Ascending aorta (tissue), 2 donors: ENCODE results near the gene HTRA3. TPM values are rescaled to one million over a fixed set of nuclear protein-coding genes. Genes with fewer than 3 reads are reported as not detected.
"Not testable (repeated sequence)": the region's sequence is repeated elsewhere in the genome, so short reads cannot be mapped to it uniquely, and the experiment has no call there.

Experiments
- DNase-seq, 2 donors: peaks; one replicate each; pipeline ENCODE4 v3.0.0-alpha.2; 2019; ENCODE audit warnings: low spot score in 2 of 2
- H3K27ac ChIP-seq, 2 donors: fragments of 200-600 bp; sonication (generic); one replicate each; pipeline ENCODE4 v1.5.1; 2016 to 2017; ENCODE audit warnings: mild to moderate bottlenecking in 1 of 2
- H3K27me3 ChIP-seq: fragments of 200-600 bp; sonication (generic); one replicate; pipeline ENCODE4 v1.5.1; 2017
- H3K36me3 ChIP-seq, 2 donors: fragments of 200-600 bp; sonication (generic); one replicate each; pipeline ENCODE4 v1.5.1; 2016
- H3K4me1 ChIP-seq, 2 donors: fragments of 200-600 bp; sonication (generic); one replicate each; pipeline ENCODE4 v1.5.1; 2016 to 2017; ENCODE audit warnings: mild to moderate bottlenecking in 1 of 2
- H3K4me3 ChIP-seq, 2 donors: fragments of 200-600 bp; sonication (generic); one replicate each; pipeline ENCODE4 v1.5.1; 2016 to 2017; ENCODE audit warnings: mild to moderate bottlenecking in 1 of 2
- H3K9me3 ChIP-seq, 2 donors: fragments of 200-600 bp; sonication (generic); one replicate each; pipeline ENCODE4 v1.5.1; 2016
- CTCF ChIP-seq, 3 experiments: fragments of 200-600 bp in 2 of 3; fragments of 450-650 bp in 1 of 3; sonication (generic) in 2 of 3; IDR thresholded peaks; one replicate each; pipeline ENCODE4 v1.5.1; 2016 to 2019; ENCODE audit warnings: antibody characterized with exemption in 3 of 3, mild to moderate bottlenecking in 1 of 3, moderate library complexity in 1 of 3
- intact Hi-C: fragments of 100-400 bp; cut with DNase I; formaldehyde crosslinking; loops from one replicate; pipeline ENCODE4 v1.15.1; 2023
- total RNA-seq: library from RNA; depleted of rRNA; stranded (reverse); fragments of >200 nt; gene quantifications from one replicate; pipeline ENCODE4 v1.1.0, GENCODE V29; 2016

HTRA3 gene
- total RNA-seq, 1 donor from 2014 or later: 52.6 TPM

GRCh38 chr4:8334786-8335460 is 65.4 kb downstream of the HTRA3 start:
- intact Hi-C loops: no loop called here
- TF ChIP-seq CTCF (IDR thresholded peaks at IDR 0.05): no peak
- H3K4me1 ChIP-seq: peaks cover 9 to 17% of the 10 kb centered on the region in 2 donors
- H3K27ac ChIP-seq: no peak overlapping the region
- no peaks in the 10 kb centered on the region for H3K9me3 ChIP-seq
- H3K36me3 ChIP-seq: no peaks in the 10 kb centered on the region
- peak in 1 of 2 donors; percentile 27 for DNase-seq
- no peak overlapping the region for H3K4me3 ChIP-seq
- H3K27me3 ChIP-seq: no peaks in the 10 kb centered on the region

DNA sequence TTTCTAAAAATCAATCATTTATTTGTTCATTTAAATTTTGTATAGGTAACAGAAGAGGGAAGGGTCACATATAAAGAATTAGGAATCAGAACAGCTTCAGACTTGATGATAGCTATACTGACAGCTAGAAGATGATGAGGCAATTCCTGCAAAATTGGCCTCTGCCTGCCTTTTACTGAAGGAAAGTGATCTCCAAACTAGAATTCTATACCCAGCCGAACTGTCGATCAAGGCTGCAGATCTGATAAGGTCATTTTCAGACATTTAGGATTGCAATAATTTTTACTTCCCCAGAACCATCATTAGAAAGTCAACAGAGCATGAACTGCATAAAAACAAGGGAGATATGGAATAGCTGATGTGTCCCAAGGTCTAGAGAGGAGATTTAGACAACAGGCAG is 66.3 kb downstream of the HTRA3 start:
- Histone ChIP-seq H3K36me3 (no peaks in the 10 kb centered on the region), H3K4me1 (peaks cover 7 to 10% of the 10 kb centered on the region in 2 donors), H3K27ac (no peak overlapping the region), H3K27me3 (no peaks in the 10 kb centered on the region), H3K4me3 (no peak overlapping the region), H3K9me3 (no peaks in the 10 kb centered on the region)
- intact Hi-C loops: no loop called here
- no peak for TF ChIP-seq CTCF (IDR thresholded peaks at IDR 0.05)
- no peak for DNase-seq

DNA sequence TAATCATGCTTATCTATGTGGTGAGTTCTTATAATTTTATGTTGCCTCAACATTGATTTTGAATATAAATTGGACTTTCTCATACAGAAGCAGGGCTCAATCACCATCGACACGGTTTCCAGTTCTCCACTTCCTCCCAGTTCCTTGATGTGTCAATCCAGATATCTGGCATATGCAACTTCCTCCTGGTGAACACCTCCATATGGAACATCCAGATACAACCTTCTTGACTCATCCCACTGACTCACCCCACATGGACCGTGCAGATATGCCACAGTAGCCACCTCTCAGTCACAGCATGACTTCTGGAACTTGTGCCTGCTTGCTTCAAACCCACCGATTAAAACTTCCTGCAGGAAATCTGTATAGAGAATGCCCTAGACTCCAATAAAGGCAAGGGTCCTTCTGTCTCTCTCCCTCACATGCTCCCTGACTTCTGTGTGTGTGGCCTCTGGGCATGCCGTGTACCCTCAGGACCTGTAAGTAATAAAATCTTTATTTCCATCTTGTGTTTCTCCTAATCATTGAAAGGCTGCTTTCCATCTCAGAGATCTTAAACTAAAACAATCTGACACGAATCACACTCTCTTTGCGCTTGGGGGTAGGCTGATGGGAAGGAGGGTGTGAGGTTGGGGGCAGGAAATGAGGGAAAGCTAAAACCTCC is 67.0 kb downstream of the HTRA3 start:
- DNase-seq: peak in 1 of 2 donors; percentile 35
- H3K27me3 ChIP-seq: no peaks in the 10 kb centered on the region
- H3K4me3 ChIP-seq: no peak overlapping the region
- H3K27ac ChIP-seq: no peak overlapping the region
- no peak for TF ChIP-seq CTCF (IDR thresholded peaks at IDR 0.05)
- no peaks in the 10 kb centered on the region for H3K36me3 ChIP-seq
- H3K4me1 ChIP-seq: peaks cover 6 to 7% of the 10 kb centered on the region in 2 donors
- intact Hi-C loops: no loop called here
- H3K9me3 ChIP-seq: no peaks in the 10 kb centered on the region

GRCh38 chr4:8338351-8338961 is 68.9 kb downstream of the HTRA3 start:
- DNase-seq: no peak
- intact Hi-C loops: no loop called here
- no peak for TF ChIP-seq CTCF (IDR thresholded peaks at IDR 0.05)
- H3K27ac ChIP-seq: no peak overlapping the region
- no peaks in the 10 kb centered on the region for H3K27me3 ChIP-seq
- peaks cover 6 to 8% of the 10 kb centered on the region in 2 donors for H3K4me1 ChIP-seq
- H3K36me3 ChIP-seq: no peaks in the 10 kb centered on the region
- H3K4me3 ChIP-seq: no peak overlapping the region
- no peaks in the 10 kb centered on the region for H3K9me3 ChIP-seq

- peak overlapping the region; percentile 43 to 67 for H3K27ac ChIP-seq
- H3K4me3 ChIP-seq: no peak overlapping the region
- DNase-seq: peak in 1 of 2 donors; percentile 73
- no peak for TF ChIP-seq CTCF (IDR thresholded peaks at IDR 0.05)
- H3K36me3 ChIP-seq: no peaks in the 10 kb centered on the region
- intact Hi-C loops: no loop called here
- no peaks in the 10 kb centered on the region for H3K27me3 ChIP-seq
- no peaks in the 10 kb centered on the region for H3K9me3 ChIP-seq
- H3K4me1 ChIP-seq: peaks cover 6 to 8% of the 10 kb centered on the region in 2 donors
These were observed 71.3 kb downstream of the HTRA3 start for GRCh38 chr4:8340781-8341241.

DNA sequence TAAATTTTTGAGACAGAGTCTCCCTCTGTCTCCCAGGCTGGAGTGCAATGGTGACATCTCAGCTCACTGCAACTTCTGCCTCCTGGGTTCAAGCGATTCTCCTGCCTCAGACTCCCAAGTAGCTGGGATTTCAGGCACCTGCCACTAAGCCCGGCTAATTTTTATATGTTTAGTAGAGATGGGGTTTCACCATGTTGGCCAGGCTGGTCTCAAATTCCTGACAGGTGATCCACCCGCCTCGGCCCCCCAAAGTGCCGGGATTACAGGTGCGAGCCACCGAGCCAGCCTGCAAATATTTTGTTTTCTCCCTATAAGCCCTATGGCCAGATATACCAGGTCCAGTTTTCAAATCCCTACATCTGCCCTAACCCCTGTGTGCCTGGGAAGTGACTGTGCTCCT is 71.7 kb downstream of the HTRA3 start:
- H3K4me1 ChIP-seq, intact Hi-C loops, H3K9me3 ChIP-seq, DNase-seq, H3K4me3 ChIP-seq, H3K36me3 ChIP-seq, H3K27me3 ChIP-seq: not testable (repeated sequence)
- peak overlapping the region in 1 of 2 donors; percentile 67 for H3K27ac ChIP-seq
